HepG2 (cell line): ENCODE data around the gene CDK18. TPM values are rescaled to one million over a fixed set of nuclear protein-coding genes. Genes with fewer than 3 reads are reported as not detected.

Source experiments
- ATAC-seq: fragments of 200-7000 bp; cut with Tn5 transposase; 3 replicates; pipeline ENCODE4 v1.9.1; 2020; ENCODE audit warnings: mild to moderate bottlenecking, moderate library complexity
- BruUV-seq: library from RNA; stranded (reverse); fragments of 400-500 nt; replicated peaks from 2 replicates; lab custom pipeline; 2021; lab: Mats Ljungman, UMichigan
- CTCF ChIA-PET: fragments of 300-600 bp; formaldehyde crosslinking; extraction: SDS; loops from one replicate; lab custom pipeline; 2021; ENCODE audit warnings: low total read pairs, inconsistent platforms, low intra/inter-chr PET ratio; lab: Yijun Ruan, JAX
- POLR2A ChIA-PET: fragments of 350-600 bp; sonication (Branson Sonifier 250); formaldehyde crosslinking; loops from one replicate; lab custom pipeline; 2020; ENCODE audit warnings: antibody characterized with exemption, inconsistent platforms; lab: Yijun Ruan, JAX
- DNase-seq: peaks from one replicate; pipeline ENCODE4 v3.0.0-alpha.2; 2015; ENCODE audit warnings: low spot score
- FAIRE-seq: peaks from 3 replicates; lab custom pipeline; 2011; peaks lifted over from hg19 to GRCh38; lab: Jason Lieb, UNC
- H2AFZ ChIP-seq: one replicate; pipeline ENCODE4 v1.6.1; 2011; ENCODE audit warnings: low read length, inconsistent platforms
- H3K27ac ChIP-seq: fragments of 300-600 bp; 3 replicates; pipeline ENCODE4 v1.8.0; 2011; ENCODE audit warnings: mixed run types, mild to moderate bottlenecking, mixed read lengths, low read length, inconsistent platforms; ENCODE audit not compliant: insufficient read depth; ENCODE audit errors: extremely low read length
- H3K27me3 ChIP-seq, 2 experiments: fragments of 200-600 bp in 1 of 2; 2 replicates in 1 of 2; 3 replicates in 1 of 2; pipeline versions ENCODE4 v1.6.0 to v1.8.0; 2011; ENCODE audit warnings: low read length in 2 of 2, mild to moderate bottlenecking in 2 of 2, moderate library complexity in 2 of 2, inconsistent platforms in 1 of 2; ENCODE audit not compliant: insufficient read depth in 2 of 2, control insufficient read depth in 1 of 2
- H3K36me3 ChIP-seq, 2 experiments: fragments of 200-600 bp in 1 of 2; replicated peaks in 1 of 2; 2 replicates in 1 of 2; 3 replicates in 1 of 2; pipeline versions ENCODE4 v1.5.1 to v1.8.0; 2011; ENCODE audit warnings: low read length in 2 of 2, inconsistent platforms in 1 of 2; ENCODE audit not compliant: insufficient read depth in 2 of 2, control insufficient read depth in 1 of 2
- H3K4me1 ChIP-seq: 2 replicates; pipeline ENCODE4 v1.5.1; 2012; ENCODE audit warnings: low read length, inconsistent platforms; ENCODE audit not compliant: insufficient read depth
- H3K4me2 ChIP-seq: 2 replicates; pipeline ENCODE4 v1.6.0; 2011; ENCODE audit warnings: low read depth, low read length, inconsistent platforms
- H3K4me3 ChIP-seq, 3 experiments: fragments of 200-600 bp in 1 of 3; sonication (generic), shearing (Covaris generic) in 1 of 3; replicated peaks in 1 of 3; 2 replicates each; pipeline ENCODE4 v1.5.1; 2011 to 2016; ENCODE audit warnings: low read length in 3 of 3, inconsistent platforms in 2 of 3, low read depth in 2 of 3, mild to moderate bottlenecking in 2 of 3, control low read depth in 1 of 3, mixed read lengths in 1 of 3; ENCODE audit not compliant: insufficient read depth in 1 of 3
- H3K79me2 ChIP-seq: one replicate; pipeline ENCODE4 v1.6.1; 2011; ENCODE audit warnings: low read length, inconsistent platforms; ENCODE audit not compliant: insufficient read depth
- H3K9ac ChIP-seq: 2 replicates; pipeline ENCODE4 v1.6.0; 2011; ENCODE audit warnings: mild to moderate bottlenecking, low read depth, low read length, inconsistent platforms; ENCODE audit not compliant: insufficient read depth
- H3K9me3 ChIP-seq: 2 replicates; pipeline ENCODE4 v1.5.1; 2012; ENCODE audit warnings: mild to moderate bottlenecking, low read length
- H4K20me1 ChIP-seq: 2 replicates; pipeline ENCODE4 v1.6.0; 2011; ENCODE audit warnings: inconsistent platforms, mild to moderate bottlenecking, low read length, moderate library complexity; ENCODE audit not compliant: insufficient read depth
- ATF7-NPFF ChIP-seq: sonication (generic); formaldehyde crosslinking; IDR thresholded peaks from 2 replicates; pipeline ENCODE4 v1.8.1; 2023; ENCODE audit warnings: mild to moderate bottlenecking, low read depth, missing genetic modification reagents, moderate library complexity
- CHD4 ChIP-seq: fragments of 200-600 bp; sonication (generic); IDR thresholded peaks from 2 replicates; pipeline ENCODE4 v1.7.0; 2017; ENCODE audit warnings: mild to moderate bottlenecking, low read length, borderline replicate concordance
- HNRNPK ChIP-seq: fragments of 200-400 bp; formaldehyde crosslinking; IDR thresholded peaks from 2 replicates; pipeline ENCODE4 v1.6.1; 2018; ENCODE audit warnings: low read length, low read depth, moderate library complexity, mild to moderate bottlenecking; ENCODE audit not compliant: poor library complexity, severe bottlenecking
- HNRNPLL ChIP-seq: fragments of 200-400 bp; formaldehyde crosslinking; IDR thresholded peaks from 2 replicates; pipeline ENCODE4 v1.6.1; 2017; ENCODE audit warnings: mild to moderate bottlenecking, low read depth, low read length; ENCODE audit not compliant: poor library complexity, severe bottlenecking
- SALL2 ChIP-seq: sonication (generic); formaldehyde crosslinking; IDR thresholded peaks from 2 replicates; pipeline ENCODE4 v1.8.1; 2023; ENCODE audit warnings: mild to moderate bottlenecking, missing genetic modification reagents, inconsistent platforms
- SIX4 ChIP-seq: sonication (generic); formaldehyde crosslinking; IDR thresholded peaks from 2 replicates; pipeline ENCODE4 v1.4.0; 2020; ENCODE audit warnings: missing genetic modification reagents
- SRSF1 ChIP-seq: fragments of 200-400 bp; formaldehyde crosslinking; optimal IDR thresholded peaks from 2 replicates; pipeline ENCODE3; 2017; ENCODE audit warnings: mild to moderate bottlenecking, low read depth, low read length, moderate library complexity
- ZFP91 ChIP-seq: sonication (generic); formaldehyde crosslinking; IDR thresholded peaks from 2 replicates; pipeline ENCODE4 v1.9.0; 2022; ENCODE audit warnings: missing genetic modification reagents, mild to moderate bottlenecking, borderline replicate concordance
- ZNF124 ChIP-seq: sonication (generic); formaldehyde crosslinking; IDR thresholded peaks from 2 replicates; pipeline ENCODE4 v1.4.0; 2020; ENCODE audit warnings: missing genetic modification reagents
- ZNF142 ChIP-seq: sonication (generic); formaldehyde crosslinking; IDR thresholded peaks from 2 replicates; pipeline ENCODE4 v1.4.0; 2020; ENCODE audit warnings: missing genetic modification reagents
- ZNF382 ChIP-seq: sonication (generic); formaldehyde crosslinking; IDR thresholded peaks from 2 replicates; pipeline ENCODE4 v1.5.0; 2020; ENCODE audit warnings: missing genetic modification reagents, mild to moderate bottlenecking, borderline replicate concordance
- ZNF629 ChIP-seq: sonication (generic); formaldehyde crosslinking; conservative IDR thresholded peaks from 2 replicates; pipeline ENCODE4 v1.5.0; 2020; ENCODE audit warnings: missing genetic modification reagents
- ZNF670 ChIP-seq: sonication (generic); formaldehyde crosslinking; IDR thresholded peaks from 2 replicates; pipeline ENCODE4 v1.8.0; 2022; ENCODE audit warnings: mild to moderate bottlenecking, missing genetic modification reagents, borderline replicate concordance
- WGBS: methylation state at CpG from one replicate; pipeline ENCODE4 v1.1.6; 2017; ENCODE audit warnings: low lambda C conversion rate; 5-methylcytosine and 5-hydroxymethylcytosine counted together
- in situ Hi-C: cut with HindIII; loops from 2 replicates; pipeline ENCODE4 v1.10.0; 2017; ENCODE audit warnings: low pct_unique_long_range_greater_than_20kb; ENCODE audit not compliant: extremely low pct_ligation_motif_present
- intact Hi-C: fragments of 100-400 bp; cut with micrococcal nuclease; formaldehyde crosslinking; loops from one replicate; pipeline ENCODE4 v1.10.0; 2022; ENCODE audit not compliant: unreplicated experiment
- polyA plus RNA-seq, 8 experiments: library from polyadenylated mRNA; depleted of rRNA in 3 of 8; stranded (reverse) in 7 of 8; unstranded in 1 of 8; fragments of >200 nt; fragmentation: Illumina TruSeq in 4 of 8; extraction: Trizol in 4 of 8; gene quantifications; 2 replicates each; pipeline versions ENCODE4 v1.2.1 to v1.2.3, GENCODE V29; 2011 to 2016; ENCODE audit warnings: low read depth in 4 of 8, missing spikeins in 1 of 8, mixed read lengths in 1 of 8; ENCODE audit not compliant: insufficient read depth in 1 of 8
- total RNA-seq, 5 experiments: library from RNA; depleted of rRNA; stranded (reverse); fragments of >200 nt; fragmentation: Illumina TruSeq; extraction: Trizol; gene quantifications; 2 replicates each; pipeline ENCODE4 v1.2.3, GENCODE V29; 2016; ENCODE audit warnings: low read depth in 1 of 5

The CDK18 gene
- total and polyA plus RNA-seq, 2 of the 13 experiments (the other 11 are each of a cell fraction or from before 2014, with no cell fraction given) = 6.4 to 38.8 TPM

GRCh38 chr1:205506409-205507200 is 2.1 kb downstream of the CDK18 start:
- Histone ChIP-seq H3K4me3 (0 out of 6 replicates have a peak overlapping the region, but pooled peaks of 1 of the 3 experiments have one; percentile 83), H3K27ac (peak overlapping the region; percentile 8), H3K9me3 (no peaks in the 10 kb centered on the region), H3K4me1 (peaks cover 66% of the 10 kb centered on the region), H3K79me2 (peaks cover 15% of the 10 kb centered on the region), H2AFZ (no peak overlapping the region), H3K4me2 (peak overlapping the region; percentile 100), H4K20me1 (no peaks in the 10 kb centered on the region), H3K9ac (no peak overlapping the region), H3K36me3 (peaks cover 0 to 2% of the 10 kb centered on the region in 2 experiments; a peak in 1 of 5 replicates), H3K27me3 (no peaks in the 10 kb centered on the region)
- ATAC-seq (no peak), FAIRE-seq (no peak), DNase-seq (no peak)
- intact Hi-C loops = no loop called here
- in situ Hi-C loops = no loop called here
- 84% methylated on average over 12 of the region's 17 CpGs for WGBS
- ChIA-PET CTCF (no interaction called here), POLR2A (no interaction called here)
- BruUV-seq = no TSS peak
- peak; percentile 90 for TF ChIP-seq ZNF629
- no peak for TF ChIP-seq HNRNPK
- TF ChIP-seq ZNF670 (CRISPR knock-in tag) = no peak
- TF ChIP-seq CHD4 = peak; percentile 45; the same call in 1 of the 2 replicates
- TF ChIP-seq SIX4 = no peak
- TF ChIP-seq SRSF1 = no peak
- TF ChIP-seq ZNF142 (CRISPR knock-in tag) = no peak
- no peak for TF ChIP-seq SALL2 (CRISPR knock-in tag)
- no peak for TF ChIP-seq HNRNPLL
- TF ChIP-seq ZNF124 (CRISPR knock-in tag) = no peak
- TF ChIP-seq ZNF382 (CRISPR knock-in tag) = no peak
- TF ChIP-seq ZFP91 (CRISPR knock-in tag) = no peak
- no peak for TF ChIP-seq ATF7-NPFF (CRISPR knock-in tag)
